Common myeloid progenitor, CD34-positive (primary cell): Measurements from ENCODE around the gene PRKCE.

Source experiments
- CTCF ChIA-PET: fragments of 350-600 bp; sonication (Branson Sonifier 250); formaldehyde crosslinking; loops from one replicate; lab custom pipeline; 2021; ENCODE audit warnings: antibody characterized with exemption; lab: Charles Lee
- POLR2A ChIA-PET: fragments of 350-600 bp; sonication (Branson Sonifier 250); formaldehyde crosslinking; loops from one replicate; lab custom pipeline; 2021; ENCODE audit warnings: antibody characterized with exemption; lab: Charles Lee
- DNase-seq, 3 donors: peaks; one replicate each; pipeline versions ENCODE4 v3.0.0 to v3.0.0-alpha.2; 2013
- H3K27ac ChIP-seq, 2 experiments: 1 replicate in 1 of 2; 2 replicates in 1 of 2; pipeline ENCODE4 v1.7.0; 2013; ENCODE audit warnings: inconsistent platforms in 2 of 2, low read length in 2 of 2, mild to moderate bottlenecking in 2 of 2, low read depth in 1 of 2, moderate library complexity in 1 of 2; ENCODE audit not compliant: severe bottlenecking in 2 of 2, insufficient read depth in 1 of 2, poor library complexity in 1 of 2
- H3K27me3 ChIP-seq, 5 experiments: replicated peaks in 2 of 5; 1 replicate in 3 of 5; 2 replicates in 2 of 5; pipeline versions ENCODE4 v1.6.1 to v1.7.0; 2013; ENCODE audit warnings: low read length in 4 of 5, mild to moderate bottlenecking in 2 of 5, moderate library complexity in 2 of 5, inconsistent platforms in 1 of 5; ENCODE audit not compliant: insufficient read depth in 5 of 5, control insufficient read depth in 4 of 5
- H3K36me3 ChIP-seq, 4 experiments: 1 replicate in 2 of 4; 2 replicates in 2 of 4; pipeline versions ENCODE4 v1.6.1 to v1.7.0; 2013; ENCODE audit warnings: low read length in 3 of 4, control low read depth in 1 of 4, mild to moderate bottlenecking in 1 of 4; ENCODE audit not compliant: control insufficient read depth in 4 of 4, insufficient read depth in 4 of 4
- H3K4me1 ChIP-seq, 4 experiments: 1 replicate in 3 of 4; 2 replicates in 1 of 4; pipeline versions ENCODE4 v1.6.1 to v1.7.1; 2013; ENCODE audit warnings: low read length in 3 of 4, mild to moderate bottlenecking in 3 of 4, control low read depth in 1 of 4, inconsistent platforms in 1 of 4, moderate library complexity in 1 of 4; ENCODE audit not compliant: control insufficient read depth in 4 of 4, insufficient read depth in 4 of 4; ENCODE audit errors: control extremely low read depth in 1 of 4
- H3K4me3 ChIP-seq, 7 experiments: 1 replicate in 4 of 7; 2 replicates in 3 of 7; pipeline versions ENCODE4 v1.5.1 to v1.7.0; 2013; ENCODE audit warnings: mild to moderate bottlenecking in 7 of 7, low read length in 6 of 7, moderate library complexity in 6 of 7, inconsistent platforms in 2 of 7, low read depth in 2 of 7, control low read depth in 1 of 7; ENCODE audit not compliant: insufficient read depth in 4 of 7, control insufficient read depth in 1 of 7; ENCODE audit errors: extremely low read depth in 1 of 7
- H3K9me3 ChIP-seq, 5 experiments: 1 replicate in 4 of 5; 2 replicates in 1 of 5; pipeline versions ENCODE4 v1.6.1 to v1.7.1; 2013; ENCODE audit warnings: low read length in 4 of 5, mild to moderate bottlenecking in 2 of 5, inconsistent platforms in 1 of 5, low read depth in 1 of 5, moderate library complexity in 1 of 5; ENCODE audit not compliant: control insufficient read depth in 4 of 5, insufficient read depth in 2 of 5; ENCODE audit errors: control extremely low read depth in 1 of 5
- WGBS: methylation state at CpG from one replicate; pipeline ENCODE4 v1.1.5; 2013; ENCODE audit not compliant: insufficient coverage; 5-methylcytosine and 5-hydroxymethylcytosine counted together

The PRKCE gene

DNA sequence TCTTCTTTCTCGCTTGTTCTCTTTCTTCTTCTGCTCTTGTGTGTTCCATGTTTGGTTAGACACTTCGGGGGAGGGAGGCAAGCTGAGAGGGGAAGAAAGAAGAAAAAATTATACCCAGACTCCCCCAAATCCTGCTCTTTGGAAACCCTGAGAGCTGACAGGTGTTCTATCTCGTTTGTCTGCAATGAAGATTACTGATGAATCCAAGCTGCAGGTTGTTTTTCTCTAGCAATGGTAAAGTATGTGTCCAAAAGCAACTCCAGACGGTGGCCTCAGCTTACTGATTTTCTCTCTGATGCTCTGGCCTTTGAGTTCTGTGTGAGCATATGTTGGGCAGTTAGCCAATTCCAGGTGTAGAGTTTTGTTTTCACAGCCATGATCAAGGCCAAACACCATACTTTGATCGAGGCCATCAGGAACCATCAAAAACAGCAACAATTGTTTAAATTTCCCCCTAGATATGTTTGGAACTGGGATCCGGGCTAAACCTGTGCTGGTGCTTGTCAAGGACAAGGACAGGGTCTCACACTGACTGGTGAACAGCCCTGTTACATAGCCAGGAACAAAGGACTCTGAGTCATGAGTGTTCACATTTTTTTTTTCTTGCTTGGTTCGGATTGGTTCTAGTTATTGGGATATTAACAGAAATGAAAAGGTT, 142.0 kb downstream of the PRKCE start:
- Histone ChIP-seq H3K9me3 (no peaks in the 10 kb centered on the region), H3K27ac (no peak overlapping the region), H3K36me3 (no peaks in the 10 kb centered on the region), H3K4me3 (no peak overlapping the region), H3K4me1 (peaks cover 0 to 10% (median 2%) of the 10 kb centered on the region in 4 experiments), H3K27me3 (no peaks in the 10 kb centered on the region)
- DNase-seq, result no peak
- ChIA-PET CTCF (interaction anchor here (0.9 to 1.5 kb wide), 3 partner anchors 12 to 28 kb away, joined by 3 read pairs; no protein-coding TSS in a partner anchor), POLR2A (no interaction called here)
- WGBS, result 90% methylated on average over 2 of the region's 7 CpGs

DNA sequence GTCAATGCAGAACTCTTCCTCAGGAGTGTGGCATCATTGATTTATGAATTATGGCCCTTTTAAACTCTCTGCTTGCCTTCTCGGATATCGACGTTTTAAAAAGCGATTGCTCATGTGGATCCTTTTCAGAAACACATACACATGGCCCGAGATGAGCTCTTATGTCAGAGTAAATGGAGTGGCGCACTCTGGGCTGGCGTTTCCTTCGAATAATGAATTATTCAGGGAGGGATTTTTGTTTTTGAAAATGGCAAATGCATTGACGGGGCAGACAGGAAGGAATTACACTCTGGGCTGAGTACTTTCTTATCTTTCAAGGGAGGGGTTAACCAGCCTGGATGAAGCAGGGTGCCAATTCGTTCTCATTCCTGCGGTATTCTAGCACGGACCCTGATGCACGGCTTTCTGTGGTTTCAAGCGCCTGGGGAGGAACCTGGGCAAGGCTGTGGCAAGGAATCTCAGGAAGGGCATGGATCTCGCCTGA, 142.7 kb downstream of the PRKCE start:
- no peak overlapping the region for H3K27ac ChIP-seq
- no peaks in the 10 kb centered on the region for H3K9me3 ChIP-seq
- no peaks in the 10 kb centered on the region for H3K36me3 ChIP-seq
- H3K4me3 ChIP-seq, result no peak overlapping the region
- H3K27me3 ChIP-seq, result no peaks in the 10 kb centered on the region
- ChIA-PET POLR2A (interaction anchor here (1.5 kb wide), 1 partner anchor 10 kb away, joined by 3 read pairs; no protein-coding TSS in a partner anchor), CTCF (interaction anchor here (1.5 kb wide), 1 partner anchor 29 kb away, joined by 3 read pairs; no protein-coding TSS in a partner anchor)
- peaks cover 0 to 10% (median 2%) of the 10 kb centered on the region in 4 experiments for H3K4me1 ChIP-seq
- 43% methylated on average over 14 of the region's 15 CpGs for WGBS
- DNase-seq, result peak in 2 of 3 donors; percentile 22 to 59

DNA sequence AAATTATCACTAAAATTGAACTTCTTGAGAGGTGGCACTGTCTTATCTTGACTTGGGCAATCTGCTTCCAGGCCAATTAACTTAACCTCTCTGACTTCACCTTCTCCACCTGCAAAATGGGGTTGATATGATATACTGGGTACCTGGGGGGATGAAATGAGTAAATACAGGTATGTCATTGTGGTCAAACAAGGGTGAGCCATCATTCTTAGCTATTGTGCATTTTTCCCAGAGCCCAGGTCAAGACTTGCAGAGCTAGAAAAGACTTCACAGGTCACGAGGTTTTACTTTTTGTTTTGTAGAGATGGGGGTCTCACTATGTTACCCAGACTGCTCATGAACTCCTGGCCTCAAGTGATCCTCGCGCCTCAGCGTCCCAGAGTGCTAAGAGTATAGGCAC, 145.0 kb downstream of the PRKCE start:
- peaks cover 0 to 10% (median 2%) of the 10 kb centered on the region in 4 experiments for H3K4me1 ChIP-seq
- ChIA-PET CTCF (interaction anchor here (1.2 to 2.8 kb wide), 2 partner anchors 18 to 37 kb away, joined by 3 to 7 read pairs; no protein-coding TSS in a partner anchor), POLR2A (no interaction called here)
- H3K9me3 ChIP-seq, result no peaks in the 10 kb centered on the region
- no peaks in the 10 kb centered on the region for H3K36me3 ChIP-seq
- no peaks in the 10 kb centered on the region for H3K27me3 ChIP-seq
- no peak overlapping the region for H3K4me3 ChIP-seq
- 100% methylated on average over 3 of the region's 4 CpGs for WGBS
- DNase-seq, result no peak
- H3K27ac ChIP-seq, result no peak overlapping the region

DNA sequence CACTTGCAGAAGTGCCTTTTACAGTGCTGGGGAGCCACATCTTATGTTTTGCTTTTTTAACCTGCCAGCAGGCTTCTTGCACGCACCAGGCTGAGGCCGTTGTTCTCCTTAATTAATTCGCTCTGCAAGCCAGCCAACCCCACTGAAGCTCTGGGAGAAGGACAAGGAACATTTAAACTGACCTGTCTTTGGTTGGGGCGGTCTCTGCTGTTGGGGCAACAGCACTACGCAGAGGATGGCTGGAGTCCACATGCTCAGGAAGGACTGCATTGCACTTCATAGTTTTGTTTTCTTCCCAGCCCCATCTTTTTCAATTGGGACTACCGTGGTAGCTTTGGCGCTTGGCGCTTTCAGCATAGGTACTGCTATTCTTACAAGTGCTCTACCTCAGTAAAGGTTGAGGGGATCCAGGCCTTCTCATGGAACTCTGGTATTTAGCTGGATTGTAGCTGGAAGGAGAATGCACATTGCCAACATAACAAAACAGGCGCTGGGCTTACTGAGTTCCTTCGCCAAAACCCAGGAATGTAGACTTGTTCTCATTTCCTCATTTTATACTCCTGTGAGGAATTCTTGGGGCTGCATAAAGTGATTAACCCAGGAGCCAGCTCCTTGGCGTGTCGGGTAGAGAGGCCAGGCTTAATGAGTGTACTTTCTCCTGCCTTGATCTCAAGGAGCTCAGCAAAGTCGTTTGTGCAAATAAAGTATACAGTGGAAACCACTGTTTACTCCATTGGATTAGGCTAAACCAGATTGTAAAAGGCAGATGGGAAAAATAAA, 146.2 kb downstream of the PRKCE start:
- POLR2A ChIA-PET, result no interaction called here
- WGBS, result 99% methylated on average over 12 of the region's 13 CpGs
- CTCF ChIA-PET, result interaction anchor here (0.6 to 2.8 kb wide), 5 partner anchors 8 to 421 kb away, joined by 3 to 7 read pairs (median 3); no protein-coding TSS in a partner anchor

DNA sequence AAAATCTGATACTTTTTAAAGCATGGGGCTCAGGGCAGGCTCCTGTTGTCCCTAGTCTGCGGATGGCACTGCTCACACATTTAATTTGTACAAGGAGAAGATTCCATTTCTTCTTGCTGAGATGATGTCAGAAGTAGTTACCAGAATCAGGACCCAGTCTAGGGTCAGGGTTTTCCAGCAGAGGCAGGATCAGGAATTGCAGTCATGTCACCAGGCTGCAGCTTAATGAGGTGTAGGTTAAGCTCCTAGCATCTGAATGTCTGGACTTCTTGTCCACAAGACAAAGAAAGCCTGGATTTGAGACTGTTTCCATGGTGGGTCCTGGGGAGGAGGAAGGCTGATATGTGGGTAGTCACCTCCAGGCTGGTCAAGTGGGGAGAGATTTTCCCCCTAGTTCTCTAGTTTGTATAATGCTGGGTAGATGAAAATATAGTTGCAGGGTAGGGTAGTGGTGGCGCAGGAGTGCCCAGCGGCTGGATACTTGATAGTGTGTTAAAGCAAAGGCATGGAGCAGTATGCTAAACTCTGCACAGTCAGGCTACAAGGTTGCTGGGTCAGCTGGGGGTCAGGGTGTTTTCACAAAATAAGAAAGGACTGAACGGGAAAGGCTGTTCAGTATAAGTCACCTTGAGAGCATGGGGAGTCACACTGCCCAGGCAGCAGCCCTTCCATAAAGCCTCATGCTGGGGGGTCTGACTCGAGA, 148.4 kb downstream of the PRKCE start:
- POLR2A ChIA-PET, result no interaction called here
- H3K36me3 ChIP-seq, result no peaks in the 10 kb centered on the region

More for the DNA sequence above, 146.2 kb downstream of the PRKCE start:
- Histone ChIP-seq H3K27ac (no peak overlapping the region), H3K27me3 (no peaks in the 10 kb centered on the region), H3K9me3 (no peaks in the 10 kb centered on the region), H3K36me3 (no peaks in the 10 kb centered on the region), H3K4me1 (peaks cover 0 to 10% (median 0%) of the 10 kb centered on the region in 4 experiments), H3K4me3 (no peak overlapping the region)
- DNase-seq, result no peak

DNA sequence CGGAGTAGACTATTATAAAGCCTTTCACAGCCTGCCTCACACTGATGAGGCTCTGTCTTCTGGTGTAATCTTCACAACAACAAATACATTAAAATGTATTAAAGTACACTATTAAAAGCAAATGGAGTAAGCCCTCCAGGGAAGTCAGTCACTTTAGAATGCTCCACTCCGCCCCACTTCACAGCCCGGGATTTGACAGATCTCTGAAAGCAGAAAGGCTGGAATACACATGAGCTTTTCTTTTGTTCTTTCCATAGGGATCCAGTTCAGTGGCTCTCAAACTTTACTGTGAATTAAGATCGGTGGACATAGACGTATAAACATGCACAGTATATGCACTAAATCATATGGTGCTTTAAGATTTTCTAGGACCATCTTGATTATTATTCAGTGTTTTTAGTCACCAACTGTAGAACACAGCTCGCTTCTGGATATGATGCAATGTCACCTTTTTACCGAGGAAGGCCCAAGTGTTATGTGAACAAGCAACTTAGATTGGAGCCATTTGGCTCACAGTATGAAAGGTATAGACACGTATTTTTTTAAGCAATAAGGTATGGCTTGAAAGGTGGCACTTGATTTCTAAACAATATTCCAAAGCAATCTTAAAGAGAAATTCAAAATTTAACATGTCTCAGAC, 151.1 kb downstream of the PRKCE start:
- ChIA-PET CTCF (interaction anchor here (0.9 to 2.7 kb wide), 3 partner anchors 10 to 25 kb away, joined by 4 to 6 read pairs (median 4); no protein-coding TSS in a partner anchor), POLR2A (no interaction called here)
- 100% methylated on average over 2 of the region's 8 CpGs for WGBS

More for the DNA sequence above, 148.4 kb downstream of the PRKCE start:
- H3K4me3 ChIP-seq, result no peak overlapping the region
- no peaks in the 10 kb centered on the region for H3K27me3 ChIP-seq
- CTCF ChIA-PET, result no interaction called here
- H3K27ac ChIP-seq, result no peak overlapping the region
- peaks cover 0 to 7% (median 1%) of the 10 kb centered on the region in 4 experiments for H3K4me1 ChIP-seq
- 97% methylated on average over 4 of the region's 5 CpGs for WGBS
- H3K9me3 ChIP-seq, result no peaks in the 10 kb centered on the region
- no peak for DNase-seq

More for the DNA sequence above, 151.1 kb downstream of the PRKCE start:
- Histone ChIP-seq H3K4me3 (no peak overlapping the region), H3K9me3 (no peaks in the 10 kb centered on the region), H3K36me3 (no peaks in the 10 kb centered on the region), H3K4me1 (peaks cover 0 to 7% (median 1%) of the 10 kb centered on the region in 4 experiments), H3K27me3 (no peaks in the 10 kb centered on the region), H3K27ac (no peak overlapping the region)
- DNase-seq, result no peak
